Stomach (tissue), 9 donors: ENCODE measurements around the gene NAV3. TPM values are rescaled to one million over a fixed set of nuclear protein-coding genes. Genes with fewer than 3 reads are reported as not detected.

Experiments
- DNase-seq, 2 donors: peaks; one replicate each; pipeline versions ENCODE4 v3.0.0 to v3.0.0-alpha.2; 2013 to 2019
- H3K27ac ChIP-seq, 5 donors: fragments of 200-600 bp in 4 of 5; sonication (generic) in 4 of 5; one replicate each; pipeline ENCODE4 v1.5.1; 2013 to 2019; ENCODE audit warnings: mild to moderate bottlenecking in 1 of 5, moderate library complexity in 1 of 5
- H3K27me3 ChIP-seq, 3 donors: fragments of 200-600 bp; sonication (generic); one replicate each; pipeline ENCODE4 v1.5.1; 2017 to 2019; ENCODE audit warnings: mixed run types in 1 of 3
- H3K36me3 ChIP-seq, 4 donors: fragments of 200-600 bp; sonication (generic); 1 replicate in 3 of 4; 2 replicates in 1 of 4; pipeline ENCODE4 v1.5.1; 2016 to 2019
- H3K4me1 ChIP-seq, 4 donors: fragments of 200-600 bp; sonication (generic); one replicate each; pipeline ENCODE4 v1.5.1; 2016 to 2019
- H3K4me3 ChIP-seq, 4 donors: fragments of 200-600 bp; sonication (generic) in 3 of 4; one replicate each; pipeline ENCODE4 v1.5.1; 2016 to 2019; ENCODE audit warnings: mild to moderate bottlenecking in 1 of 4
- H3K9me3 ChIP-seq, 4 donors: fragments of 200-600 bp; sonication (generic); one replicate each; pipeline ENCODE4 v1.5.1; 2016 to 2019
- CTCF ChIP-seq, 7 experiments: fragments of 450-650 bp in 4 of 7; fragments of 200-600 bp in 3 of 7; sonication (generic) in 3 of 7; IDR thresholded peaks; one replicate each; pipeline ENCODE4 v1.5.1; 2016 to 2019; ENCODE audit warnings: antibody characterized with exemption in 7 of 7, control low read depth in 2 of 7, mild to moderate bottlenecking in 1 of 7
- EP300 ChIP-seq: sonication (generic); formaldehyde crosslinking; IDR thresholded peaks from one replicate; pipeline ENCODE4 v1.6.1; 2017; ENCODE audit warnings: antibody characterized with exemption
- POLR2A ChIP-seq, 4 donors: fragments of 450-650 bp; IDR thresholded peaks; one replicate each; pipeline ENCODE4 v1.6.1; 2016; ENCODE audit warnings: antibody characterized with exemption in 4 of 4, control low read depth in 2 of 4, mild to moderate bottlenecking in 1 of 4, moderate library complexity in 1 of 4
- POLR2AphosphoS5 ChIP-seq, 3 donors: sonication (generic); formaldehyde crosslinking; IDR thresholded peaks; one replicate each; pipeline ENCODE4 v1.6.1; 2016; ENCODE audit warnings: antibody characterized with exemption in 3 of 3
- WGBS, 5 donors: extraction: QIAGEN DNeasy Blood & Tissue Kit in 3 of 5; methylation state at CpG; one replicate each; pipeline versions ENCODE4 v1.1.5 to v1.1.7; 2013 to 2018; 5-methylcytosine and 5-hydroxymethylcytosine counted together
- intact Hi-C: fragments of 100-400 bp; cut with DNase I; formaldehyde crosslinking; loops from one replicate; pipeline ENCODE4 v1.15.1; 2023; ENCODE audit warnings: low total_unique reads
- polyA plus RNA-seq, 3 donors: library from polyadenylated mRNA; stranded (reverse); fragments of 200-250 nt; gene quantifications; one replicate each; pipeline ENCODE4 v1.2.3, GENCODE V29; 2013
- total RNA-seq, 5 donors: library from RNA; depleted of rRNA; stranded (reverse); fragments of >200 nt; gene quantifications; one replicate each; pipeline versions ENCODE4 v1.1.0 to v1.2.3, GENCODE V29; 2014 to 2016
- donor health status: healthy with polysubstance abuse.
- donor health status: Bipolar disorder and iron deficiency.
- donor health status: healthy.

Gene NAV3
- total and polyA plus RNA-seq, 8 donors, result 0.15 to 18.9 (median 2.2) TPM

GRCh38 chr12:78081590-78082314, 251.1 kb downstream of the NAV3 start:
- TF ChIP-seq POLR2A (IDR thresholded peaks at IDR 0.05) (no peak), CTCF (IDR thresholded peaks at IDR 0.05) (no peak), EP300 (no peak), POLR2AphosphoS5 (IDR thresholded peaks at IDR 0.05) (no peak)
- H3K36me3 ChIP-seq, result no peaks in the 10 kb centered on the region
- 75 to 85% (median 80%) methylated on average over 5 of the region's 5 CpGs for WGBS, 5 donors
- DNase-seq, result no peak
- H3K4me3 ChIP-seq, result no peak overlapping the region
- intact Hi-C loops, result no loop called here
- no peak overlapping the region for H3K27ac ChIP-seq
- no peaks in the 10 kb centered on the region for H3K4me1 ChIP-seq
- no peaks in the 10 kb centered on the region for H3K27me3 ChIP-seq
- no peaks in the 10 kb centered on the region for H3K9me3 ChIP-seq

- no peak overlapping the region for H3K4me3 ChIP-seq
These were observed 255.0 kb downstream of the NAV3 start for GRCh38 chr12:78085542-78086182.

GRCh38 chr12:78086553-78087362, 256.1 kb downstream of the NAV3 start:
- no peaks in the 10 kb centered on the region for H3K36me3 ChIP-seq
- no peak for DNase-seq
- no peaks in the 10 kb centered on the region for H3K27me3 ChIP-seq
- no peak overlapping the region for H3K27ac ChIP-seq
- intact Hi-C loops, result no loop called here
- no peaks in the 10 kb centered on the region for H3K4me1 ChIP-seq
- H3K9me3 ChIP-seq, result no peaks in the 10 kb centered on the region
- TF ChIP-seq EP300 (no peak), POLR2AphosphoS5 (IDR thresholded peaks at IDR 0.05) (no peak), CTCF (IDR thresholded peaks at IDR 0.05) (no peak), POLR2A (IDR thresholded peaks at IDR 0.05) (no peak)
- H3K4me3 ChIP-seq, result no peak overlapping the region

More at GRCh38 chr12:78085542-78086182, 255.0 kb downstream of the NAV3 start:
- no peaks in the 10 kb centered on the region for H3K27me3 ChIP-seq
- no peaks in the 10 kb centered on the region for H3K9me3 ChIP-seq
- TF ChIP-seq CTCF (IDR thresholded peaks at IDR 0.05) (no peak), EP300 (no peak), POLR2A (IDR thresholded peaks at IDR 0.05) (no peak), POLR2AphosphoS5 (IDR thresholded peaks at IDR 0.05) (no peak)
- no peaks in the 10 kb centered on the region for H3K4me1 ChIP-seq
- DNase-seq, result no peak
- no peak overlapping the region for H3K27ac ChIP-seq
- intact Hi-C loops, result no loop called here
- no peaks in the 10 kb centered on the region for H3K36me3 ChIP-seq
- 68 to 76% (median 74%) methylated on average over 4 of the region's 4 CpGs for WGBS, 5 donors

- H3K27ac ChIP-seq, result no peak overlapping the region
- intact Hi-C loops, result no loop called here
- no peaks in the 10 kb centered on the region for H3K27me3 ChIP-seq
- H3K4me1 ChIP-seq, result no peaks in the 10 kb centered on the region
- no peaks in the 10 kb centered on the region for H3K9me3 ChIP-seq
- no peak for DNase-seq
- H3K4me3 ChIP-seq, result no peak overlapping the region
- no peaks in the 10 kb centered on the region for H3K36me3 ChIP-seq
- 78 to 86% (median 82%) methylated on average over 1 of the region's 1 CpG for WGBS, 5 donors
- TF ChIP-seq EP300 (no peak), CTCF (IDR thresholded peaks at IDR 0.05) (no peak), POLR2AphosphoS5 (IDR thresholded peaks at IDR 0.05) (no peak), POLR2A (IDR thresholded peaks at IDR 0.05) (no peak)
These were observed 256.6 kb downstream of the NAV3 start for GRCh38 chr12:78087363-78087675.
